ENCODE data around the gene FGFBP3. TPM values are rescaled to one million over a fixed set of nuclear protein-coding genes. Genes with fewer than 3 reads are reported as not detected.
A peak's percentile ranks its signal among the peaks of the same experiment; 100 is the strongest.

Gene FGFBP3
- total RNA-seq, 1 experiment from 2014 or later, result 68.2 TPM

DNA sequence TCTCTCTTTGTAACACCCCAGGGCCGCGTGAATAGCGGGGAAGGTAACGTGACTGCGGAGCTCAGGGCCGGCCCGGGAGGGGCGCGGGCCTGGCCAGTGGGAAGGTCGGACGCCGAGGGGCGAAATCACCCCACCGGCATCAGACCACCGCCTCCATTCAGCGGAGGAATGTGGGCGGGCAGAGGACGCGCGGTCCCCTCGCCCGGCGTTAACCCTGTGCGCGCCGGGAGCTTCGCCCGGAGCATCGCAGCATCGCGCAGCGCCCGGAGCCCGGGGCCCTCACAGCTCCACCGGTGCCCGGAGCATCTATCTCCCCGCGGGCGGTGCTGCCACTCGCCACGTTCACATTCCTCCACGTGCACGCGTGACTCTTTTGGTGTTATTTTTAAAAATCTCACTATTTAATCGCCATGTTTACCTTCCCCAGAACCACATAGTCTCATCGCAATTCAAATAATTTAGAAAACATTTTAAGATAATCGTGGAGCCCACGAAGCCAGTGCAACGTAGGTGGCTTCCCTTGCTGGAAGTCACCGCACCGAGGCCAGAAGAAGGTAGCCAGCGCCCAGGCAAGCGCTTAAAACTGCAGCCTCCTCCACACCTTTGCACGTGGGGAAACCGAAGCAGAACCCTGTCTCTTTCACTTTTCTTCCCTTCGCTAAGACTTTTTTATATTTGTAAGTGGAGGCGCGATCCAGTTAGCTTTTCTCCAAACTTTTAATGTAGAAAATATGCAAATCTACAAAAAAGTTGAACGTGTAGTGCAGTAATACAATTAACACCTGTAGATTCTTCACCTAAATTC is 21.8 kb downstream of the FGFBP3 start (continued):
- TF ChIP-seq, protein P1, sequence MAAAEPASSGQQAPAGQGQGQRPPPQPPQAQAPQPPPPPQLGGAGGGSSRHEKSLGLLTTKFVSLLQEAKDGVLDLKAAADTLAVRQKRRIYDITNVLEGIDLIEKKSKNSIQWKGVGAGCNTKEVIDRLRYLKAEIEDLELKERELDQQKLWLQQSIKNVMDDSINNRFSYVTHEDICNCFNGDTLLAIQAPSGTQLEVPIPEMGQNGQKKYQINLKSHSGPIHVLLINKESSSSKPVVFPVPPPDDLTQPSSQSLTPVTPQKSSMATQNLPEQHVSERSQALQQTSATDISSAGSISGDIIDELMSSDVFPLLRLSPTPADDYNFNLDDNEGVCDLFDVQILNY (CRISPR knock-in tag; IDR thresholded peaks at IDR 0.05), result peak; percentile 90; the same call in 1 of the 2 replicates
- TF ChIP-seq, protein P2, sequence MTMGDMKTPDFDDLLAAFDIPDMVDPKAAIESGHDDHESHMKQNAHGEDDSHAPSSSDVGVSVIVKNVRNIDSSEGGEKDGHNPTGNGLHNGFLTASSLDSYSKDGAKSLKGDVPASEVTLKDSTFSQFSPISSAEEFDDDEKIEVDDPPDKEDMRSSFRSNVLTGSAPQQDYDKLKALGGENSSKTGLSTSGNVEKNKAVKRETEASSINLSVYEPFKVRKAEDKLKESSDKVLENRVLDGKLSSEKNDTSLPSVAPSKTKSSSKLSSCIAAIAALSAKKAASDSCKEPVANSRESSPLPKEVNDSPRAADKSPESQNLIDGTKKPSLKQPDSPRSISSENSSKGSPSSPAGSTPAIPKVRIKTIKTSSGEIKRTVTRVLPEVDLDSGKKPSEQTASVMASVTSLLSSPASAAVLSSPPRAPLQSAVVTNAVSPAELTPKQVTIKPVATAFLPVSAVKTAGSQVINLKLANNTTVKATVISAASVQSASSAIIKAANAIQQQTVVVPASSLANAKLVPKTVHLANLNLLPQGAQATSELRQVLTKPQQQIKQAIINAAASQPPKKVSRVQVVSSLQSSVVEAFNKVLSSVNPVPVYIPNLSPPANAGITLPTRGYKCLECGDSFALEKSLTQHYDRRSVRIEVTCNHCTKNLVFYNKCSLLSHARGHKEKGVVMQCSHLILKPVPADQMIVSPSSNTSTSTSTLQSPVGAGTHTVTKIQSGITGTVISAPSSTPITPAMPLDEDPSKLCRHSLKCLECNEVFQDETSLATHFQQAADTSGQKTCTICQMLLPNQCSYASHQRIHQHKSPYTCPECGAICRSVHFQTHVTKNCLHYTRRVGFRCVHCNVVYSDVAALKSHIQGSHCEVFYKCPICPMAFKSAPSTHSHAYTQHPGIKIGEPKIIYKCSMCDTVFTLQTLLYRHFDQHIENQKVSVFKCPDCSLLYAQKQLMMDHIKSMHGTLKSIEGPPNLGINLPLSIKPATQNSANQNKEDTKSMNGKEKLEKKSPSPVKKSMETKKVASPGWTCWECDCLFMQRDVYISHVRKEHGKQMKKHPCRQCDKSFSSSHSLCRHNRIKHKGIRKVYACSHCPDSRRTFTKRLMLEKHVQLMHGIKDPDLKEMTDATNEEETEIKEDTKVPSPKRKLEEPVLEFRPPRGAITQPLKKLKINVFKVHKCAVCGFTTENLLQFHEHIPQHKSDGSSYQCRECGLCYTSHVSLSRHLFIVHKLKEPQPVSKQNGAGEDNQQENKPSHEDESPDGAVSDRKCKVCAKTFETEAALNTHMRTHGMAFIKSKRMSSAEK (CRISPR knock-in tag; IDR thresholded peaks at IDR 0.05; ENCODE audit: borderline replicate concordance), result no peak
- TF ChIP-seq, protein P3, sequence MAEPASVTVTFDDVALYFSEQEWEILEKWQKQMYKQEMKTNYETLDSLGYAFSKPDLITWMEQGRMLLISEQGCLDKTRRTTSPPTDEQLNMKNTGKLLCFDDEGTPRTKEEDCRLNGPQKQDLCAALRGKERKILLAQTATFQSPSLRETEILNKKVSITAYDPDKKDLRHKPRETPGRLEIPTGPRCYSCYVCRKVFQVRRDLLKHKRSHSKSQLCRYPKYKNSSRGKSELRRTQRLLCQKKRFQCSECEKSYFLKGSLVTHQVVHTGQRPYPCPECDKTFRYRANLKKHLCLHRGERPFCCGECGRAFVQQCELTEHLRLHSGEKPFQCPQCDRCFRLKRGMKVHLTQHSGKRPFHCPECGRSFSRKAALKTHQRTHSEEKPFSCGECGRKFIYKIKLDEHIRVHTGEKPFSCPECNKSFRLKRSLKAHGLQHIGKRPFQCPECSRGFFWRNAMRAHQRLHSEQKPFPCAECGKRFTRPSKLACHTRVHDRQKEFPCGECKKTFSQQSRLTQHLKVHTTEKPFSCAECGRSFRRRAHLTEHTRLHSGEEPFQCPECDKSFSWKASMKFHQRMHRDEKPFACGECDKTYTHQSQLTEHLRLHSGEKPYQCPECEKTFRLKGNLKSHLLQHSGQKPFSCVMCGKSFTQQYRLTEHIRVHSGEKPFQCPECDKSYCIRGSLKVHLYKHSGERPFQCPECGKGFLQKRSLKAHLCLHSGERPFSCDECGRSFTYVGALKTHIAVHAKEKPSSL (CRISPR knock-in tag; conservative IDR thresholded peaks at IDR 0.05), result 0 out of 2 replicates have a peak, but pooled peaks have one; percentile 13
- TF ChIP-seq FOXK1 (CRISPR knock-in tag; IDR thresholded peaks at IDR 0.05) (peak; percentile 81; the same call in 1 of the 2 replicates), CBFB (CRISPR knock-in tag; IDR thresholded peaks at IDR 0.05; ENCODE audit: low read depth) (peak; percentile 95), MYBL2 (CRISPR knock-in tag; IDR thresholded peaks at IDR 0.05) (peak; percentile 91), NR3C1 (CRISPR knock-in tag; conservative IDR thresholded peaks at IDR 0.05; ENCODE audit: low read depth) (no peak), SMAD4 (CRISPR knock-in tag; IDR thresholded peaks at IDR 0.05) (peak; percentile 33; the same call in 1 of the 2 replicates), PRRX2 (CRISPR knock-in tag; IDR thresholded peaks at IDR 0.05) (0 out of 2 replicates have a peak, but pooled peaks have one; percentile 8), TCF7 (CRISPR knock-in tag; IDR thresholded peaks at IDR 0.05; ENCODE audit: low read depth) (no peak; the same call in 1 of the 2 replicates), ZNF138 (CRISPR knock-in tag; conservative IDR thresholded peaks at IDR 0.05) (peak; percentile 69; the same call in 1 of the 2 replicates), TEAD1 (CRISPR knock-in tag; IDR thresholded peaks at IDR 0.05) (peak; percentile 98), TP53 (CRISPR knock-in tag; IDR thresholded peaks at IDR 0.05) (no peak), HMGA2 (CRISPR knock-in tag; IDR thresholded peaks at IDR 0.05) (no peak)
- TF ChIP-seq, protein P4, sequence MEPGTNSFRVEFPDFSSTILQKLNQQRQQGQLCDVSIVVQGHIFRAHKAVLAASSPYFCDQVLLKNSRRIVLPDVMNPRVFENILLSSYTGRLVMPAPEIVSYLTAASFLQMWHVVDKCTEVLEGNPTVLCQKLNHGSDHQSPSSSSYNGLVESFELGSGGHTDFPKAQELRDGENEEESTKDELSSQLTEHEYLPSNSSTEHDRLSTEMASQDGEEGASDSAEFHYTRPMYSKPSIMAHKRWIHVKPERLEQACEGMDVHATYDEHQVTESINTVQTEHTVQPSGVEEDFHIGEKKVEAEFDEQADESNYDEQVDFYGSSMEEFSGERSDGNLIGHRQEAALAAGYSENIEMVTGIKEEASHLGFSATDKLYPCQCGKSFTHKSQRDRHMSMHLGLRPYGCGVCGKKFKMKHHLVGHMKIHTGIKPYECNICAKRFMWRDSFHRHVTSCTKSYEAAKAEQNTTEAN (CRISPR knock-in tag; IDR thresholded peaks at IDR 0.05), result 0 out of 2 replicates have a peak, but pooled peaks have one; percentile 72
- TF ChIP-seq, protein P5, sequence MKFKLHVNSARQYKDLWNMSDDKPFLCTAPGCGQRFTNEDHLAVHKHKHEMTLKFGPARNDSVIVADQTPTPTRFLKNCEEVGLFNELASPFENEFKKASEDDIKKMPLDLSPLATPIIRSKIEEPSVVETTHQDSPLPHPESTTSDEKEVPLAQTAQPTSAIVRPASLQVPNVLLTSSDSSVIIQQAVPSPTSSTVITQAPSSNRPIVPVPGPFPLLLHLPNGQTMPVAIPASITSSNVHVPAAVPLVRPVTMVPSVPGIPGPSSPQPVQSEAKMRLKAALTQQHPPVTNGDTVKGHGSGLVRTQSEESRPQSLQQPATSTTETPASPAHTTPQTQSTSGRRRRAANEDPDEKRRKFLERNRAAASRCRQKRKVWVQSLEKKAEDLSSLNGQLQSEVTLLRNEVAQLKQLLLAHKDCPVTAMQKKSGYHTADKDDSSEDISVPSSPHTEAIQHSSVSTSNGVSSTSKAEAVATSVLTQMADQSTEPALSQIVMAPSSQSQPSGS (CRISPR knock-in tag; IDR thresholded peaks at IDR 0.05; ENCODE audit: borderline replicate concordance, low read depth), result no peak
- TF ChIP-seq, protein P6, sequence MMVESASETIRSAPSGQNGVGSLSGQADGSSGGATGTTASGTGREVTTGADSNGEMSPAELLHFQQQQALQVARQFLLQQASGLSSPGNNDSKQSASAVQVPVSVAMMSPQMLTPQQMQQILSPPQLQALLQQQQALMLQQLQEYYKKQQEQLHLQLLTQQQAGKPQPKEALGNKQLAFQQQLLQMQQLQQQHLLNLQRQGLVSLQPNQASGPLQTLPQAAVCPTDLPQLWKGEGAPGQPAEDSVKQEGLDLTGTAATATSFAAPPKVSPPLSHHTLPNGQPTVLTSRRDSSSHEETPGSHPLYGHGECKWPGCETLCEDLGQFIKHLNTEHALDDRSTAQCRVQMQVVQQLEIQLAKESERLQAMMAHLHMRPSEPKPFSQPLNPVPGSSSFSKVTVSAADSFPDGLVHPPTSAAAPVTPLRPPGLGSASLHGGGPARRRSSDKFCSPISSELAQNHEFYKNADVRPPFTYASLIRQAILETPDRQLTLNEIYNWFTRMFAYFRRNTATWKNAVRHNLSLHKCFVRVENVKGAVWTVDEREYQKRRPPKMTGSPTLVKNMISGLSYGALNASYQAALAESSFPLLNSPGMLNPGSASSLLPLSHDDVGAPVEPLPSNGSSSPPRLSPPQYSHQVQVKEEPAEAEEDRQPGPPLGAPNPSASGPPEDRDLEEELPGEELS (CRISPR knock-in tag; IDR thresholded peaks at IDR 0.05), result peak; percentile 89
- TF ChIP-seq, protein P7, sequence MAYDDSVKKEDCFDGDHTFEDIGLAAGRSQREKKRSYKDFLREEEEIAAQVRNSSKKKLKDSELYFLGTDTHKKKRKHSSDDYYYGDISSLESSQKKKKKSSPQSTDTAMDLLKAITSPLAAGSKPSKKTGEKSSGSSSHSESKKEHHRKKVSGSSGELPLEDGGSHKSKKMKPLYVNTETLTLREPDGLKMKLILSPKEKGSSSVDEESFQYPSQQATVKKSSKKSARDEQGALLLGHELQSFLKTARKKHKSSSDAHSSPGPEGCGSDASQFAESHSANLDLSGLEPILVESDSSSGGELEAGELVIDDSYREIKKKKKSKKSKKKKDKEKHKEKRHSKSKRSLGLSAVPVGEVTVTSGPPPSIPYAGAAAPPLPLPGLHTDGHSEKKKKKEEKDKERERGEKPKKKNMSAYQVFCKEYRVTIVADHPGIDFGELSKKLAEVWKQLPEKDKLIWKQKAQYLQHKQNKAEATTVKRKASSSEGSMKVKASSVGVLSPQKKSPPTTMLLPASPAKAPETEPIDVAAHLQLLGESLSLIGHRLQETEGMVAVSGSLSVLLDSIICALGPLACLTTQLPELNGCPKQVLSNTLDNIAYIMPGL (CRISPR knock-in tag; IDR thresholded peaks at IDR 0.05), result 0 out of 2 replicates have a peak, but pooled peaks have one; percentile 60
- TF ChIP-seq, protein P8, sequence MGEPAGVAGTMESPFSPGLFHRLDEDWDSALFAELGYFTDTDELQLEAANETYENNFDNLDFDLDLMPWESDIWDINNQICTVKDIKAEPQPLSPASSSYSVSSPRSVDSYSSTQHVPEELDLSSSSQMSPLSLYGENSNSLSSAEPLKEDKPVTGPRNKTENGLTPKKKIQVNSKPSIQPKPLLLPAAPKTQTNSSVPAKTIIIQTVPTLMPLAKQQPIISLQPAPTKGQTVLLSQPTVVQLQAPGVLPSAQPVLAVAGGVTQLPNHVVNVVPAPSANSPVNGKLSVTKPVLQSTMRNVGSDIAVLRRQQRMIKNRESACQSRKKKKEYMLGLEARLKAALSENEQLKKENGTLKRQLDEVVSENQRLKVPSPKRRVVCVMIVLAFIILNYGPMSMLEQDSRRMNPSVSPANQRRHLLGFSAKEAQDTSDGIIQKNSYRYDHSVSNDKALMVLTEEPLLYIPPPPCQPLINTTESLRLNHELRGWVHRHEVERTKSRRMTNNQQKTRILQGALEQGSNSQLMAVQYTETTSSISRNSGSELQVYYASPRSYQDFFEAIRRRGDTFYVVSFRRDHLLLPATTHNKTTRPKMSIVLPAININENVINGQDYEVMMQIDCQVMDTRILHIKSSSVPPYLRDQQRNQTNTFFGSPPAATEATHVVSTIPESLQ (CRISPR knock-in tag; IDR thresholded peaks at IDR 0.05), result no peak
- TF ChIP-seq, protein P9, sequence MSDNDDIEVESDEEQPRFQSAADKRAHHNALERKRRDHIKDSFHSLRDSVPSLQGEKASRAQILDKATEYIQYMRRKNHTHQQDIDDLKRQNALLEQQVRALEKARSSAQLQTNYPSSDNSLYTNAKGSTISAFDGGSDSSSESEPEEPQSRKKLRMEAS (CRISPR knock-in tag; IDR thresholded peaks at IDR 0.05), result peak; percentile 84
